Nephron progenitor cell (in vitro differentiated cells): ENCODE data around the gene ZBTB7C.

Experiments used
- DNase-seq: peaks from one replicate; pipeline ENCODE4 v3.0.0; 2021
- H3K27ac Mint-ChIP-seq: 2 replicates; pipeline ENCODE4 v1.8.0; 2021; ENCODE audit warnings: mild to moderate bottlenecking, moderate library complexity, mixed read lengths
- H3K27me3 Mint-ChIP-seq: 2 replicates; pipeline ENCODE4 v1.8.0; 2021; ENCODE audit warnings: mild to moderate bottlenecking, low read depth, mixed read lengths; ENCODE audit not compliant: poor library complexity
- H3K36me3 Mint-ChIP-seq: 2 replicates; pipeline ENCODE4 v1.8.0; 2021; ENCODE audit warnings: low read depth, mixed read lengths
- H3K4me1 Mint-ChIP-seq: 2 replicates; pipeline ENCODE4 v1.8.0; 2021; ENCODE audit warnings: mixed read lengths
- H3K4me3 Mint-ChIP-seq: 2 replicates; pipeline ENCODE4 v1.8.0; 2021; ENCODE audit warnings: mild to moderate bottlenecking, moderate library complexity, mixed read lengths
- H3K9me3 Mint-ChIP-seq: 2 replicates; pipeline ENCODE4 v1.8.0; 2021; ENCODE audit warnings: mild to moderate bottlenecking, moderate library complexity, mixed read lengths
- TF ChIP-seq, protein P1 (sequence below): fragments of 200-600 bp; sonication (generic); IDR thresholded peaks from 2 replicates; pipeline ENCODE4 v1.5.0; 2021; ENCODE audit warnings: antibody characterized with exemption

Gene ZBTB7C

DNA sequence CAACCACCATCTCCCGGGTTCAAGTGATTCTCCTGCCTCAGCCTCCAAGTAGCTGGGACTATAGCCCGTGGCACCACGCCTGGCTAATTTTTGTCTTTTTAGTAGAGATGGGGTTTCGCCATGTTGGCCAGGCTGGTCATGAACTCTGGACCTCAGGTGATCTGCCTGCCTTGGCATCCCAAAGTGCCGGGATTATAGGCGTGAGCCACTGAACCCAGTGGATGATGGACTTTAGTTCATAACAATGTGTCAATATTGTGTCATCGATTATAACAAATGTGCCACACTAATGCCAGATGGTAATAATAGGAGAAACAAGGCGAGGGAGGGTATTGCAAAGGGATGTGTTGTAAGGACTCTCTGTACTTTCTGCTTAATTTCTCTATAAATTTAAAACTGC, 216.6 kb downstream of the ZBTB7C start:
- Mint-ChIP-seq H3K27ac (no peak overlapping the region), H3K4me1 (peaks cover 48% of the 10 kb centered on the region), H3K4me3 (no peak overlapping the region), H3K9me3 (peaks cover 26% of the 10 kb centered on the region), H3K27me3 (peaks cover 14% of the 10 kb centered on the region), H3K36me3 (no peaks in the 10 kb centered on the region)
- no peak for DNase-seq
- TF ChIP-seq, protein P1, sequence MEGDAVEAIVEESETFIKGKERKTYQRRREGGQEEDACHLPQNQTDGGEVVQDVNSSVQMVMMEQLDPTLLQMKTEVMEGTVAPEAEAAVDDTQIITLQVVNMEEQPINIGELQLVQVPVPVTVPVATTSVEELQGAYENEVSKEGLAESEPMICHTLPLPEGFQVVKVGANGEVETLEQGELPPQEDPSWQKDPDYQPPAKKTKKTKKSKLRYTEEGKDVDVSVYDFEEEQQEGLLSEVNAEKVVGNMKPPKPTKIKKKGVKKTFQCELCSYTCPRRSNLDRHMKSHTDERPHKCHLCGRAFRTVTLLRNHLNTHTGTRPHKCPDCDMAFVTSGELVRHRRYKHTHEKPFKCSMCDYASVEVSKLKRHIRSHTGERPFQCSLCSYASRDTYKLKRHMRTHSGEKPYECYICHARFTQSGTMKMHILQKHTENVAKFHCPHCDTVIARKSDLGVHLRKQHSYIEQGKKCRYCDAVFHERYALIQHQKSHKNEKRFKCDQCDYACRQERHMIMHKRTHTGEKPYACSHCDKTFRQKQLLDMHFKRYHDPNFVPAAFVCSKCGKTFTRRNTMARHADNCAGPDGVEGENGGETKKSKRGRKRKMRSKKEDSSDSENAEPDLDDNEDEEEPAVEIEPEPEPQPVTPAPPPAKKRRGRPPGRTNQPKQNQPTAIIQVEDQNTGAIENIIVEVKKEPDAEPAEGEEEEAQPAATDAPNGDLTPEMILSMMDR, result no peak

DNA sequence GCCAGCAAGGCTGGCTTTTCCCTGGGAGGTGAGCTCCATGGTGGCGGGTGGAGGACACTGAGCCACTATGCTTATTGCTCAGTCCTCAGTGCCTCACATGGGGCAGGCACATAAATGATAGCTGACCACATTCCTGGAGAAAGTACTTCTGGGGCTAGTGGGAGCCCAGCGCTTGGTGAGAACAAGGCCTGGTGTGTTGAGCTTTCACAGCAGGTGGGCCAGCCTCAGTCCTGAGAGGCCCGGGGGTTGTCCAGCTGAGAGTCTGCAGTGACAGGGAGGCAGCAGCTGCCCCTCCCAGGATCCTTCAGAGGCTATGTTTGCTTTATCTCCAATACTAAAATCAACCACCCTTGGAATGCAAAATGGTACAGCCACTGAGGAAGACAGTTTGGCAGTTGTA, 217.7 kb downstream of the ZBTB7C start:
- no peak for DNase-seq
- peaks cover 14% of the 10 kb centered on the region for H3K27me3 Mint-ChIP-seq
- TF ChIP-seq, protein P1, result no peak
- no peak overlapping the region for H3K27ac Mint-ChIP-seq
- peaks cover 57% of the 10 kb centered on the region for H3K4me1 Mint-ChIP-seq
- H3K4me3 Mint-ChIP-seq, result no peak overlapping the region
- no peaks in the 10 kb centered on the region for H3K36me3 Mint-ChIP-seq
- peaks cover 17% of the 10 kb centered on the region for H3K9me3 Mint-ChIP-seq

DNA sequence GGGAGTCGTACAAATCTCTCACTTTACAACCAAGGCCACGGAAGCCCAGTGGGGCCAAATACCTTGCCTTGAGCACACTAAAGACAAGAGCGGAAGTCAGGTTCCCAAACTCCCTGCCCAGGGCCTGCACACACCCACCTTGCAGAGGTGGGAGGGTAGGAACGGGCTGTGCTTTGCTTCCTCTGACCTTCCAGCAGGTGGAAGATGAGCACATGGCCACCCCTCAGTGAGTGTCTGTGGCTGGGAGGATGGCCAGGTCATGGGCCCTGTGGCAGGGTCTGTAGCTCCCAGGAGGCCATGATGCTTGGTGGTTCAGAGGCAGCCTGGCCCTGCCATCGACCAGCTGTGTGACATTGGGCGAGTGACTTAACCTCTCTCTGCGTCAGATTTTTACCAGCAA, 218.2 kb downstream of the ZBTB7C start:
- TF ChIP-seq, protein P1, result no peak
- peaks cover 62% of the 10 kb centered on the region for H3K4me1 Mint-ChIP-seq

DNA sequence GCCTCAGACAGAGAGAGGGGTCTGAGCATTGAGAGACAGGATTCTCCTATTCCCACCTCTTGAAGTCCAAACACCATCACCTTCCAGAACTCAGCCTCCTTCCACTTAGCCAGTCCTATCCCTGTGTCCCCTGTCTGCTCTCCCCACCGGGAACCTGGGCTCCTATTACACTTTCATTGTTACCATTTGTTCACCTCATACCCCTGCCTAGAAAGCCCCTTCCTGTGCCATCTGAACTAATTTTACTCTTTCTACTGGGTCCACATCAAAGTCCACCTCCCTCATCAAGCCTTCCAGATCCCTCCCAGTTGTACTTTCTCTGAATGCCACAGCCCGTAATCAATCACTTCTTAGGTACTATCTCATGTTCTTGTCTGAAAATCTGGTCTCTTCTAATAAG, 220.6 kb downstream of the ZBTB7C start:
- Mint-ChIP-seq H3K27me3 (peaks cover 5% of the 10 kb centered on the region), H3K27ac (no peak overlapping the region), H3K4me3 (no peak overlapping the region), H3K9me3 (no peaks in the 10 kb centered on the region), H3K36me3 (no peaks in the 10 kb centered on the region), H3K4me1 (peaks cover 71% of the 10 kb centered on the region)
- no peak for DNase-seq
- TF ChIP-seq, protein P1, result no peak

More for the DNA sequence above, 218.2 kb downstream of the ZBTB7C start:
- Mint-ChIP-seq H3K4me3 (no peak overlapping the region), H3K36me3 (no peaks in the 10 kb centered on the region), H3K9me3 (peaks cover 12% of the 10 kb centered on the region), H3K27me3 (peaks cover 14% of the 10 kb centered on the region), H3K27ac (no peak overlapping the region)
- no peak for DNase-seq

DNA sequence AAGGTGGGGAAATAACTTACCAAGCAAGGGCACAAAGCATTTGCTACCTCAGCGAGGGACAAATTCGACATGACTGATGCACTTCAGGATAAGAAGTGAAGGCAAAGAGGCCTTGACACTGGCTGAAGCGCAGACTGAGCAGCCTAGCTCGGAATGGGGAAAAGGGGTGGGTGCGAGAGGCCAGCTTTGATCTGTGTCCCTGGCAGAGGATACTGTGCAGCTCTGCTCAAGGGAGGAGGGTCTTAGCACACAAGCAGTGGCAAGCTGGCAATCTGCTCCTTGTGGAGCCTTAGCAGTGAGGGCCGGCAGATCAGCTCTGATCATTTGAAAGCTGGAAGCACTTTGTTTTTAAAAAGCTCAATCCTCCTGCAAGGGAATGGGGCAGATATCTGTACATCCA, 222.3 kb downstream of the ZBTB7C start:
- peaks cover 87% of the 10 kb centered on the region for H3K4me1 Mint-ChIP-seq
- DNase-seq, result no peak
- no peaks in the 10 kb centered on the region for H3K9me3 Mint-ChIP-seq
- no peaks in the 10 kb centered on the region for H3K36me3 Mint-ChIP-seq
- TF ChIP-seq, protein P1, result no peak
- no peak overlapping the region for H3K4me3 Mint-ChIP-seq
- H3K27ac Mint-ChIP-seq, result peak overlapping the region; percentile 68
- peaks cover 6% of the 10 kb centered on the region for H3K27me3 Mint-ChIP-seq

DNA sequence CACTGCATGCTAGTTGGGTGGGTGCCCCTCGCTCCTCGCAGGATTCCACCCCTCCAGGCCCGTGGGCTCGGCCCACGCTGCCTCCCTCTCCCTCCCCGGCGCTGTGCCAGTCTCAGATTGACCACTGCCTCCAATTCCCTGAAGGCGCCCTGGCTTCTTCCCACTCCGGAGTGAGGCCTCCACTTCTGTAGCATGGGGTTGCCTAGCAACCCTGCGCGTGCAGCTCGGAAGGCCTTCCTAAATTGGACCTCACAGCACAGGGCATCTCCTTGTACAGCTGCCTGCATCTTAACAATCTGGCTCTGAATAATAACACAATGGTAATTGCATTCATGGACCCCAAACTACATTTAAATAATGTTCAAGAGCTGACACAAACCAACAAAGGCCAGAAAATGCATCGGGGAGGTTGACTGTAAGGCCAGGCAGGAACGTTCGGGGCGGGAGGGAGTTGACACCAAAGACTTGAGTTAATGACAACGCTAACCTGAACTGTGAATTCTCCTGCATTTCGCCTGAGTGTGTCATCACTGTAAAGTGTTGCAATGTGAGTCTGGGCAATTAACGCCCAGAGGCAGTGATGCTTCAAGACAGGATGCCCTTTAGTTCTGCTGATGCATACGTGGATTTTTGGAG, 222.9 kb downstream of the ZBTB7C start:
- Mint-ChIP-seq H3K27me3 (peaks cover 11% of the 10 kb centered on the region), H3K4me3 (no peak overlapping the region), H3K36me3 (no peaks in the 10 kb centered on the region), H3K27ac (peak overlapping the region; percentile 68), H3K9me3 (no peaks in the 10 kb centered on the region), H3K4me1 (peaks cover 86% of the 10 kb centered on the region)
- TF ChIP-seq, protein P1, result no peak
- DNase-seq, result peak; percentile 39
